Sigmoid colon (tissue), 7 donors: ENCODE results near the gene SMIM32. TPM values are rescaled to one million over a fixed set of nuclear protein-coding genes. Genes with fewer than 3 reads are reported as not detected.
A peak's percentile ranks its signal among the peaks of the same experiment; 100 is the strongest.

ENCODE experiments used
- DNase-seq: peaks from one replicate; pipeline ENCODE4 v3.0.0-alpha.2; 2019
- H3K27ac ChIP-seq, 4 donors: fragments of 200-600 bp; sonication (generic); one replicate each; pipeline ENCODE4 v1.5.1; 2016 to 2019; ENCODE audit warnings: mild to moderate bottlenecking in 1 of 4
- H3K27me3 ChIP-seq, 3 donors: fragments of 200-600 bp; sonication (generic); one replicate each; pipeline ENCODE4 v1.5.1; 2019; ENCODE audit warnings: mild to moderate bottlenecking in 1 of 3
- H3K36me3 ChIP-seq, 4 donors: fragments of 200-600 bp; sonication (generic); one replicate each; pipeline ENCODE4 v1.5.1; 2016 to 2019
- H3K4me1 ChIP-seq, 4 donors: fragments of 200-600 bp; sonication (generic); one replicate each; pipeline ENCODE4 v1.5.1; 2017 to 2019
- H3K4me3 ChIP-seq, 4 donors: fragments of 200-600 bp; sonication (generic); one replicate each; pipeline ENCODE4 v1.5.1; 2017 to 2019; ENCODE audit warnings: mild to moderate bottlenecking in 2 of 4, moderate library complexity in 1 of 4
- H3K9me3 ChIP-seq, 4 donors: fragments of 200-600 bp in 3 of 4; sonication (generic) in 3 of 4; one replicate each; pipeline versions ENCODE4 v1.5.1 to v1.6.1; 2013 to 2019
- CTCF ChIP-seq, 4 experiments: fragments of 450-650 bp in 3 of 4; fragments of 200-600 bp in 1 of 4; IDR thresholded peaks; one replicate each; pipeline ENCODE4 v1.5.1; 2016 to 2019; ENCODE audit warnings: antibody characterized with exemption in 4 of 4, mild to moderate bottlenecking in 3 of 4, moderate library complexity in 2 of 4
- EP300 ChIP-seq, 4 donors: sonication (generic); formaldehyde crosslinking; IDR thresholded peaks; one replicate each; pipeline ENCODE4 v1.6.1; 2017; ENCODE audit warnings: antibody characterized with exemption in 4 of 4
- POLR2A ChIP-seq, 2 donors: fragments of 450-650 bp; IDR thresholded peaks; one replicate each; pipeline ENCODE4 v1.6.1; 2016; ENCODE audit warnings: antibody characterized with exemption in 2 of 2, mild to moderate bottlenecking in 2 of 2, moderate library complexity in 2 of 2
- POLR2AphosphoS5 ChIP-seq, 4 donors: sonication (generic); formaldehyde crosslinking; IDR thresholded peaks; one replicate each; pipeline ENCODE4 v1.6.1; 2017; ENCODE audit warnings: antibody characterized with exemption in 4 of 4
- WGBS, 2 donors: extraction: QIAGEN DNeasy Blood & Tissue Kit; methylation state at CpG; one replicate each; pipeline ENCODE4 v1.1.7; 2013; 5-methylcytosine and 5-hydroxymethylcytosine counted together
- intact Hi-C: fragments of 100-400 bp; cut with DNase I; formaldehyde crosslinking; loops from one replicate; pipeline ENCODE4 v1.15.1; 2023
- polyA plus RNA-seq, 3 donors: library from polyadenylated mRNA; stranded (reverse); fragments of 200-250 nt; gene quantifications; one replicate each; pipeline ENCODE4 v1.2.3, GENCODE V29; 2013
- total RNA-seq, 4 donors: library from RNA; depleted of rRNA; stranded (reverse); fragments of >200 nt; gene quantifications; one replicate each; pipeline ENCODE4 v1.1.0, GENCODE V29; 2016
- donor health status: healthy with polysubstance abuse.
- donor health status: Bipolar disorder and iron deficiency.
- donor health status: healthy.

SMIM32 gene
- total and polyA plus RNA-seq, 7 donors = 0.36 to 10.8 (median 9.6) TPM; not detected in 3

GRCh38 chr5:136195971-136196820 is 3.2 kb upstream of the SMIM32 start:
- Histone ChIP-seq H3K4me3 (no peak overlapping the region), H3K9me3 (no peaks in the 10 kb centered on the region), H3K4me1 (peaks cover 0 to 40% (median 37%) of the 10 kb centered on the region in 4 donors), H3K27ac (peak overlapping the region in 3 of 4 donors; percentile 55 to 73 (median 71)), H3K36me3 (no peaks in the 10 kb centered on the region), H3K27me3 (peaks cover 6 to 28% (median 22%) of the 10 kb centered on the region in 3 donors)
- peak; percentile 74 for DNase-seq
- intact Hi-C loops = loop anchor here (2.0 to 5.0 kb wide), 2 partner anchors 63 to 319 kb away; partner anchors contain the start of gene SMAD5
- TF ChIP-seq POLR2A (IDR thresholded peaks at IDR 0.05) (no peak), POLR2AphosphoS5 (IDR thresholded peaks at IDR 0.05) (peak in 2 of 4 donors; percentile 5 to 31), CTCF (IDR thresholded peaks at IDR 0.05) (no peak), EP300 (IDR thresholded peaks at IDR 0.05) (peak in 2 of 4 donors; percentile 9 to 13)
- WGBS, 2 donors = 74% methylated on average over 12 of the region's 12 CpGs

GRCh38 chr5:136194576-136194975 is 1.6 kb upstream of the SMIM32 start:
- H3K9me3 ChIP-seq = no peaks in the 10 kb centered on the region
- peaks cover 0 to 43% (median 37%) of the 10 kb centered on the region in 4 donors for H3K4me1 ChIP-seq
- peak; percentile 40 for DNase-seq
- peaks cover 6 to 43% (median 27%) of the 10 kb centered on the region in 3 donors for H3K27me3 ChIP-seq
- TF ChIP-seq POLR2AphosphoS5 (IDR thresholded peaks at IDR 0.05) (no peak), CTCF (IDR thresholded peaks at IDR 0.05) (no peak), EP300 (IDR thresholded peaks at IDR 0.05) (no peak), POLR2A (IDR thresholded peaks at IDR 0.05) (no peak)
- no peak overlapping the region for H3K27ac ChIP-seq
- intact Hi-C loops = no loop called here
- 91 to 95% methylated on average over 3 of the region's 3 CpGs for WGBS, 2 donors
- no peak overlapping the region for H3K4me3 ChIP-seq
- no peaks in the 10 kb centered on the region for H3K36me3 ChIP-seq

GRCh38 chr5:136193322-136193935 is 467 bp upstream of the SMIM32 start:
- DNase-seq = peak; percentile 46
- H3K27ac ChIP-seq = no peak overlapping the region
- peaks cover 0 to 43% (median 37%) of the 10 kb centered on the region in 4 donors for H3K4me1 ChIP-seq
- peaks cover 6 to 44% (median 27%) of the 10 kb centered on the region in 3 donors for H3K27me3 ChIP-seq
- TF ChIP-seq POLR2A (IDR thresholded peaks at IDR 0.05) = no peak
- no peak for TF ChIP-seq EP300 (IDR thresholded peaks at IDR 0.05)
- TF ChIP-seq POLR2AphosphoS5 (IDR thresholded peaks at IDR 0.05) = no peak
- TF ChIP-seq CTCF (IDR thresholded peaks at IDR 0.05) = no peak
- WGBS, 2 donors = 18 to 52% methylated on average over 18 of the region's 18 CpGs
- peaks cover 0 to 8% (median 2%) of the 10 kb centered on the region in 4 donors for H3K36me3 ChIP-seq
- no peaks in the 10 kb centered on the region for H3K9me3 ChIP-seq
- H3K4me3 ChIP-seq = peak overlapping the region; percentile 19 to 54 (median 40)
- intact Hi-C loops = no loop called here

- Histone ChIP-seq H3K27me3 (peaks cover 6 to 44% (median 27%) of the 10 kb centered on the region in 3 donors), H3K4me1 (peaks cover 0 to 43% (median 37%) of the 10 kb centered on the region in 4 donors), H3K9me3 (no peaks in the 10 kb centered on the region), H3K4me3 (peak overlapping the region; percentile 19 to 54 (median 40)), H3K36me3 (peaks cover 0 to 22% (median 8%) of the 10 kb centered on the region in 4 donors), H3K27ac (no peak overlapping the region)
- intact Hi-C loops = no loop called here
- DNase-seq = peak; percentile 64
- no peak for TF ChIP-seq POLR2AphosphoS5 (IDR thresholded peaks at IDR 0.05)
- TF ChIP-seq POLR2A (IDR thresholded peaks at IDR 0.05) = no peak
- no peak for TF ChIP-seq EP300 (IDR thresholded peaks at IDR 0.05)
- no peak for TF ChIP-seq CTCF (IDR thresholded peaks at IDR 0.05)
- WGBS, 2 donors = 1 to 3% methylated on average over 56 of the region's 56 CpGs
These were observed 892 bp downstream of the SMIM32 start for GRCh38 chr5:136192015-136192525.
